ENCODE data around the gene WT1. TPM values are rescaled to one million over a fixed set of nuclear protein-coding genes. Genes with fewer than 3 reads are reported as not detected.
A peak's percentile ranks its signal among the peaks of the same experiment; 100 is the strongest.
"Not testable (repeated sequence)": the region's sequence is repeated elsewhere in the genome, so short reads cannot be mapped to it uniquely, and the experiment has no call there.

Gene WT1
- not detected for total RNA-seq

GRCh38 chr11:32435511-32435941, at the start of gene WT1:
WT1 (minus strand) TSS chr11:32435539.
- Mint-ChIP-seq H3K9me3 (no peaks in the 10 kb centered on the region), H3K27me3 (ENCODE audit: low read depth) (peaks cover 75% of the 10 kb centered on the region), H3K4me1 (ENCODE audit: low read depth) (peaks cover 43% of the 10 kb centered on the region), H3K4me3 (peak within 1 kb of the TSS; percentile 61), H3K27ac (no peak within 1 kb of the TSS), H3K36me3 (ENCODE audit: low read depth) (no peaks in the 10 kb centered on the region)
- CTCF ChIA-PET = no interaction called here
- intact Hi-C loops (cut with micrococcal nuclease) = loop anchor here (5.0 to 10.0 kb wide), 2 partner anchors 359 to 618 kb away; partner anchors contain the start of gene CCDC73
- no peak for DNase-seq

GRCh38 chr11:32479291-32479690, 44.0 kb upstream of the WT1 start:
- CTCF ChIA-PET = no interaction called here
- H3K4me3 Mint-ChIP-seq = no peak overlapping the region

GRCh38 chr11:32478277-32478731, 43.0 kb upstream of the WT1 start:
- CTCF ChIA-PET = no interaction called here
- Mint-ChIP-seq H3K4me1 (ENCODE audit: low read depth) (no peaks in the 10 kb centered on the region), H3K4me3 (no peak overlapping the region), H3K9me3 (no peaks in the 10 kb centered on the region), H3K36me3 (ENCODE audit: low read depth) (no peaks in the 10 kb centered on the region), H3K27ac (no peak overlapping the region), H3K27me3 (ENCODE audit: low read depth) (no peaks in the 10 kb centered on the region)
- no peak for DNase-seq
- intact Hi-C loops (cut with micrococcal nuclease) = no loop called here

More at GRCh38 chr11:32479291-32479690, 44.0 kb upstream of the WT1 start:
- no peaks in the 10 kb centered on the region for H3K27me3 Mint-ChIP-seq (ENCODE audit: low read depth)
- H3K9me3 Mint-ChIP-seq = no peaks in the 10 kb centered on the region
- H3K36me3 Mint-ChIP-seq (ENCODE audit: low read depth) = no peaks in the 10 kb centered on the region
- no peak for DNase-seq
- no peaks in the 10 kb centered on the region for H3K4me1 Mint-ChIP-seq (ENCODE audit: low read depth)
- intact Hi-C loops (cut with micrococcal nuclease) = no loop called here
- no peak overlapping the region for H3K27ac Mint-ChIP-seq

- Mint-ChIP-seq H3K4me3 (no peak overlapping the region), H3K27ac (no peak overlapping the region), H3K4me1 (ENCODE audit: low read depth) (no peaks in the 10 kb centered on the region), H3K9me3 (no peaks in the 10 kb centered on the region), H3K36me3 (ENCODE audit: low read depth) (no peaks in the 10 kb centered on the region), H3K27me3 (ENCODE audit: low read depth) (peaks cover 5% of the 10 kb centered on the region)
- DNase-seq = no peak
- CTCF ChIA-PET = interaction anchor here (0.7 kb wide), 1 partner anchor 100 kb away, joined by 3 read pairs; no protein-coding TSS in a partner anchor
- intact Hi-C loops (cut with micrococcal nuclease) = no loop called here
Measured at GRCh38 chr11:32473282-32473909, 38.1 kb upstream of the WT1 start.

GRCh38 chr11:32472226-32472625, 36.9 kb upstream of the WT1 start:
- Mint-ChIP-seq H3K9me3 (no peaks in the 10 kb centered on the region), H3K27me3 (ENCODE audit: low read depth) (peaks cover 5% of the 10 kb centered on the region), H3K4me1 (ENCODE audit: low read depth) (no peaks in the 10 kb centered on the region), H3K4me3 (no peak overlapping the region), H3K36me3 (ENCODE audit: low read depth) (no peaks in the 10 kb centered on the region), H3K27ac (no peak overlapping the region)
- CTCF ChIA-PET = no interaction called here
- no peak for DNase-seq
- intact Hi-C loops (cut with micrococcal nuclease) = no loop called here

- H3K27me3 Mint-ChIP-seq (ENCODE audit: low read depth); H3K4me1 Mint-ChIP-seq (ENCODE audit: low read depth); intact Hi-C loops (cut with micrococcal nuclease); H3K9me3 Mint-ChIP-seq; DNase-seq; H3K36me3 Mint-ChIP-seq (ENCODE audit: low read depth); H3K4me3 Mint-ChIP-seq; H3K27ac Mint-ChIP-seq: not testable (repeated sequence)
- CTCF ChIA-PET = interaction anchor here (0.6 kb wide), 1 partner anchor 176 kb away, joined by 3 read pairs; no protein-coding TSS in a partner anchor
Measured at GRCh38 chr11:32471544-32471943, 36.2 kb upstream of the WT1 start.

- H3K36me3 Mint-ChIP-seq (ENCODE audit: low read depth) = no peaks in the 10 kb centered on the region
- no peaks in the 10 kb centered on the region for H3K9me3 Mint-ChIP-seq
- intact Hi-C loops (cut with micrococcal nuclease) = no loop called here
- no peak overlapping the region for H3K4me3 Mint-ChIP-seq
- H3K4me1 Mint-ChIP-seq (ENCODE audit: low read depth) = no peaks in the 10 kb centered on the region
- no peak for DNase-seq
- peaks cover 10% of the 10 kb centered on the region for H3K27me3 Mint-ChIP-seq (ENCODE audit: low read depth)
- CTCF ChIA-PET = no interaction called here
- no peak overlapping the region for H3K27ac Mint-ChIP-seq
Measured at GRCh38 chr11:32469791-32470190, 34.5 kb upstream of the WT1 start.

- intact Hi-C loops (cut with micrococcal nuclease) = no loop called here
- DNase-seq = no peak
- Mint-ChIP-seq H3K36me3 (ENCODE audit: low read depth) (no peaks in the 10 kb centered on the region), H3K27ac (no peak overlapping the region), H3K27me3 (ENCODE audit: low read depth) (peaks cover 11% of the 10 kb centered on the region), H3K4me1 (ENCODE audit: low read depth) (no peaks in the 10 kb centered on the region), H3K4me3 (no peak overlapping the region), H3K9me3 (no peaks in the 10 kb centered on the region)
- CTCF ChIA-PET = no interaction called here
Measured at GRCh38 chr11:32466279-32466915, 31.1 kb upstream of the WT1 start.

- Mint-ChIP-seq H3K27ac (no peak overlapping the region), H3K9me3 (no peaks in the 10 kb centered on the region), H3K36me3 (ENCODE audit: low read depth) (no peaks in the 10 kb centered on the region), H3K4me1 (ENCODE audit: low read depth) (no peaks in the 10 kb centered on the region), H3K27me3 (ENCODE audit: low read depth) (peaks cover 8% of the 10 kb centered on the region), H3K4me3 (no peak overlapping the region)
- CTCF ChIA-PET = no interaction called here
- intact Hi-C loops (cut with micrococcal nuclease) = no loop called here
- no peak for DNase-seq
Measured at GRCh38 chr11:32464078-32464477, 28.7 kb upstream of the WT1 start.

GRCh38 chr11:32462011-32462690, 26.8 kb upstream of the WT1 start:
- Mint-ChIP-seq H3K9me3 (no peaks in the 10 kb centered on the region), H3K27me3 (ENCODE audit: low read depth) (peaks cover 8% of the 10 kb centered on the region), H3K36me3 (ENCODE audit: low read depth) (no peaks in the 10 kb centered on the region), H3K4me3 (no peak overlapping the region), H3K4me1 (ENCODE audit: low read depth) (no peaks in the 10 kb centered on the region), H3K27ac (no peak overlapping the region)
- DNase-seq = no peak
- CTCF ChIA-PET = no interaction called here
- intact Hi-C loops (cut with micrococcal nuclease) = no loop called here

GRCh38 chr11:32456864-32457263, 21.5 kb upstream of the WT1 start:
- no peak overlapping the region for H3K4me3 Mint-ChIP-seq
- intact Hi-C loops (cut with micrococcal nuclease) = no loop called here
- no peaks in the 10 kb centered on the region for H3K36me3 Mint-ChIP-seq (ENCODE audit: low read depth)
- H3K27me3 Mint-ChIP-seq (ENCODE audit: low read depth) = peaks cover 5% of the 10 kb centered on the region
- CTCF ChIA-PET = no interaction called here
- H3K27ac Mint-ChIP-seq = no peak overlapping the region
- no peaks in the 10 kb centered on the region for H3K4me1 Mint-ChIP-seq (ENCODE audit: low read depth)
- no peak for DNase-seq
- no peaks in the 10 kb centered on the region for H3K9me3 Mint-ChIP-seq

- no peak for DNase-seq
- H3K27ac Mint-ChIP-seq = no peak overlapping the region
- H3K36me3 Mint-ChIP-seq (ENCODE audit: low read depth) = no peaks in the 10 kb centered on the region
- H3K27me3 Mint-ChIP-seq (ENCODE audit: low read depth) = peaks cover 16% of the 10 kb centered on the region
- H3K4me1 Mint-ChIP-seq (ENCODE audit: low read depth) = no peaks in the 10 kb centered on the region
- intact Hi-C loops (cut with micrococcal nuclease) = no loop called here
- no peak overlapping the region for H3K4me3 Mint-ChIP-seq
- H3K9me3 Mint-ChIP-seq = no peaks in the 10 kb centered on the region
- CTCF ChIA-PET = no interaction called here
Measured at GRCh38 chr11:32454993-32455392, 19.7 kb upstream of the WT1 start.

GRCh38 chr11:32451808-32452207, 16.5 kb upstream of the WT1 start:
- Mint-ChIP-seq H3K4me3 (no peak overlapping the region), H3K27me3 (ENCODE audit: low read depth) (peaks cover 22% of the 10 kb centered on the region), H3K27ac (no peak overlapping the region), H3K9me3 (no peaks in the 10 kb centered on the region), H3K4me1 (ENCODE audit: low read depth) (no peaks in the 10 kb centered on the region), H3K36me3 (ENCODE audit: low read depth) (no peaks in the 10 kb centered on the region)
- intact Hi-C loops (cut with micrococcal nuclease) = no loop called here
- no peak for DNase-seq
- CTCF ChIA-PET = no interaction called here

Data from activated naive CD4-positive, alpha-beta T cell treated with anti-CD3 and anti-CD28 coated beads for 36 hours (primary cell).